Measurements from ENCODE around the gene TMEM79. TPM values are rescaled to one million over a fixed set of nuclear protein-coding genes. Genes with fewer than 3 reads are reported as not detected.

TMEM79 gene
- total and polyA plus RNA-seq, 2 experiments from 2014 or later, result 0.97 to 1.5 TPM

DNA sequence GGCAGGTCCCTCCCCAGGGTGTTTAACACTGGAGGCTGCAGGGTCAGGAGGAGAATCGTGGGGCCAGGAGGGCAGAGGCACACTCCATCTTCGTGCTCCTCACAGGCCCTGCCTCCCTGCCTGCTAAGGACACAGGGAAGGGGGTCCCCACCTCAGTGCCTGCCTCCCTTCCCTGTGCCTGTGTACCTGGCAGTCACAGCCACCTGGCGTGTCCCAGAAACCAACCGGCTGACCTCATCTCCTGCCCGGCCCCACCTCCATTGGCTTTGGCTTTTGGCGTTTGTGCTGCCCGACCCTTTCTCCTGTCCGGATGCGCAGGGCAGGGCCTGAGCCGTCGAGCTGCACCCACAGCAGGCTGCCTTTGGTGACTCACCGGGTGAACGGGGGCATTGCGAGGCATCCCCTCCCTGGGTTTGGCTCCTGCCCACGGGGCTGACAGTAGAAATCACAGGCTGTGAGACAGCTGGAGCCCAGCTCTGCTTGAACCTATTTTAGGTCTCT, 42.8 kb upstream of the TMEM79 start:
- H3K36me3 ChIP-seq (ENCODE audit: insufficient read depth), result peaks cover 7% of the 10 kb centered on the region; the same call in 1 of the 2 replicates
- H3K4me1 Mint-ChIP-seq, result peaks cover 14% of the 10 kb centered on the region
- no peak for DNase-seq (ENCODE audit: low spot score)
- H3K4me3 ChIP-seq, result no peak overlapping the region
- TF ChIP-seq POLR2AphosphoS5 (IDR thresholded peaks at IDR 0.05; ENCODE audit: low read depth) (no peak), STAT1 (IDR thresholded peaks at IDR 0.05; ENCODE audit: unreplicated experiment) (no peak), ZNF114 (CRISPR knock-in tag; IDR thresholded peaks at IDR 0.05) (no peak), EZH2phosphoT487 (IDR thresholded peaks at IDR 0.05; ENCODE audit: unreplicated experiment) (no peak), JUNB (IDR thresholded peaks at IDR 0.05; ENCODE audit: unreplicated experiment) (no peak), CREB1 (CRISPR knock-in tag; IDR thresholded peaks at IDR 0.05; ENCODE audit: low read depth) (no peak), NANOG (IDR thresholded peaks at IDR 0.05; ENCODE audit: borderline replicate concordance) (no peak), ZNF331 (CRISPR knock-in tag; IDR thresholded peaks at IDR 0.05; ENCODE audit: low read depth) (no peak), EZH2 (IDR thresholded peaks at IDR 0.05; ENCODE audit: low read depth, unreplicated experiment) (no peak), REST (IDR thresholded peaks at IDR 0.05; ENCODE audit: unreplicated experiment) (no peak)
- TF ChIP-seq, protein P1, sequence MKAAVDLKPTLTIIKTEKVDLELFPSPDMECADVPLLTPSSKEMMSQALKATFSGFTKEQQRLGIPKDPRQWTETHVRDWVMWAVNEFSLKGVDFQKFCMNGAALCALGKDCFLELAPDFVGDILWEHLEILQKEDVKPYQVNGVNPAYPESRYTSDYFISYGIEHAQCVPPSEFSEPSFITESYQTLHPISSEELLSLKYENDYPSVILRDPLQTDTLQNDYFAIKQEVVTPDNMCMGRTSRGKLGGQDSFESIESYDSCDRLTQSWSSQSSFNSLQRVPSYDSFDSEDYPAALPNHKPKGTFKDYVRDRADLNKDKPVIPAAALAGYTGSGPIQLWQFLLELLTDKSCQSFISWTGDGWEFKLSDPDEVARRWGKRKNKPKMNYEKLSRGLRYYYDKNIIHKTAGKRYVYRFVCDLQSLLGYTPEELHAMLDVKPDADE (IDR thresholded peaks at IDR 0.05), result no peak
- TF ChIP-seq, protein P2, sequence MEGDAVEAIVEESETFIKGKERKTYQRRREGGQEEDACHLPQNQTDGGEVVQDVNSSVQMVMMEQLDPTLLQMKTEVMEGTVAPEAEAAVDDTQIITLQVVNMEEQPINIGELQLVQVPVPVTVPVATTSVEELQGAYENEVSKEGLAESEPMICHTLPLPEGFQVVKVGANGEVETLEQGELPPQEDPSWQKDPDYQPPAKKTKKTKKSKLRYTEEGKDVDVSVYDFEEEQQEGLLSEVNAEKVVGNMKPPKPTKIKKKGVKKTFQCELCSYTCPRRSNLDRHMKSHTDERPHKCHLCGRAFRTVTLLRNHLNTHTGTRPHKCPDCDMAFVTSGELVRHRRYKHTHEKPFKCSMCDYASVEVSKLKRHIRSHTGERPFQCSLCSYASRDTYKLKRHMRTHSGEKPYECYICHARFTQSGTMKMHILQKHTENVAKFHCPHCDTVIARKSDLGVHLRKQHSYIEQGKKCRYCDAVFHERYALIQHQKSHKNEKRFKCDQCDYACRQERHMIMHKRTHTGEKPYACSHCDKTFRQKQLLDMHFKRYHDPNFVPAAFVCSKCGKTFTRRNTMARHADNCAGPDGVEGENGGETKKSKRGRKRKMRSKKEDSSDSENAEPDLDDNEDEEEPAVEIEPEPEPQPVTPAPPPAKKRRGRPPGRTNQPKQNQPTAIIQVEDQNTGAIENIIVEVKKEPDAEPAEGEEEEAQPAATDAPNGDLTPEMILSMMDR (conservative IDR thresholded peaks at IDR 0.05; ENCODE audit: low read depth in 2 of 2), result no peak
- TF ChIP-seq, protein P3, sequence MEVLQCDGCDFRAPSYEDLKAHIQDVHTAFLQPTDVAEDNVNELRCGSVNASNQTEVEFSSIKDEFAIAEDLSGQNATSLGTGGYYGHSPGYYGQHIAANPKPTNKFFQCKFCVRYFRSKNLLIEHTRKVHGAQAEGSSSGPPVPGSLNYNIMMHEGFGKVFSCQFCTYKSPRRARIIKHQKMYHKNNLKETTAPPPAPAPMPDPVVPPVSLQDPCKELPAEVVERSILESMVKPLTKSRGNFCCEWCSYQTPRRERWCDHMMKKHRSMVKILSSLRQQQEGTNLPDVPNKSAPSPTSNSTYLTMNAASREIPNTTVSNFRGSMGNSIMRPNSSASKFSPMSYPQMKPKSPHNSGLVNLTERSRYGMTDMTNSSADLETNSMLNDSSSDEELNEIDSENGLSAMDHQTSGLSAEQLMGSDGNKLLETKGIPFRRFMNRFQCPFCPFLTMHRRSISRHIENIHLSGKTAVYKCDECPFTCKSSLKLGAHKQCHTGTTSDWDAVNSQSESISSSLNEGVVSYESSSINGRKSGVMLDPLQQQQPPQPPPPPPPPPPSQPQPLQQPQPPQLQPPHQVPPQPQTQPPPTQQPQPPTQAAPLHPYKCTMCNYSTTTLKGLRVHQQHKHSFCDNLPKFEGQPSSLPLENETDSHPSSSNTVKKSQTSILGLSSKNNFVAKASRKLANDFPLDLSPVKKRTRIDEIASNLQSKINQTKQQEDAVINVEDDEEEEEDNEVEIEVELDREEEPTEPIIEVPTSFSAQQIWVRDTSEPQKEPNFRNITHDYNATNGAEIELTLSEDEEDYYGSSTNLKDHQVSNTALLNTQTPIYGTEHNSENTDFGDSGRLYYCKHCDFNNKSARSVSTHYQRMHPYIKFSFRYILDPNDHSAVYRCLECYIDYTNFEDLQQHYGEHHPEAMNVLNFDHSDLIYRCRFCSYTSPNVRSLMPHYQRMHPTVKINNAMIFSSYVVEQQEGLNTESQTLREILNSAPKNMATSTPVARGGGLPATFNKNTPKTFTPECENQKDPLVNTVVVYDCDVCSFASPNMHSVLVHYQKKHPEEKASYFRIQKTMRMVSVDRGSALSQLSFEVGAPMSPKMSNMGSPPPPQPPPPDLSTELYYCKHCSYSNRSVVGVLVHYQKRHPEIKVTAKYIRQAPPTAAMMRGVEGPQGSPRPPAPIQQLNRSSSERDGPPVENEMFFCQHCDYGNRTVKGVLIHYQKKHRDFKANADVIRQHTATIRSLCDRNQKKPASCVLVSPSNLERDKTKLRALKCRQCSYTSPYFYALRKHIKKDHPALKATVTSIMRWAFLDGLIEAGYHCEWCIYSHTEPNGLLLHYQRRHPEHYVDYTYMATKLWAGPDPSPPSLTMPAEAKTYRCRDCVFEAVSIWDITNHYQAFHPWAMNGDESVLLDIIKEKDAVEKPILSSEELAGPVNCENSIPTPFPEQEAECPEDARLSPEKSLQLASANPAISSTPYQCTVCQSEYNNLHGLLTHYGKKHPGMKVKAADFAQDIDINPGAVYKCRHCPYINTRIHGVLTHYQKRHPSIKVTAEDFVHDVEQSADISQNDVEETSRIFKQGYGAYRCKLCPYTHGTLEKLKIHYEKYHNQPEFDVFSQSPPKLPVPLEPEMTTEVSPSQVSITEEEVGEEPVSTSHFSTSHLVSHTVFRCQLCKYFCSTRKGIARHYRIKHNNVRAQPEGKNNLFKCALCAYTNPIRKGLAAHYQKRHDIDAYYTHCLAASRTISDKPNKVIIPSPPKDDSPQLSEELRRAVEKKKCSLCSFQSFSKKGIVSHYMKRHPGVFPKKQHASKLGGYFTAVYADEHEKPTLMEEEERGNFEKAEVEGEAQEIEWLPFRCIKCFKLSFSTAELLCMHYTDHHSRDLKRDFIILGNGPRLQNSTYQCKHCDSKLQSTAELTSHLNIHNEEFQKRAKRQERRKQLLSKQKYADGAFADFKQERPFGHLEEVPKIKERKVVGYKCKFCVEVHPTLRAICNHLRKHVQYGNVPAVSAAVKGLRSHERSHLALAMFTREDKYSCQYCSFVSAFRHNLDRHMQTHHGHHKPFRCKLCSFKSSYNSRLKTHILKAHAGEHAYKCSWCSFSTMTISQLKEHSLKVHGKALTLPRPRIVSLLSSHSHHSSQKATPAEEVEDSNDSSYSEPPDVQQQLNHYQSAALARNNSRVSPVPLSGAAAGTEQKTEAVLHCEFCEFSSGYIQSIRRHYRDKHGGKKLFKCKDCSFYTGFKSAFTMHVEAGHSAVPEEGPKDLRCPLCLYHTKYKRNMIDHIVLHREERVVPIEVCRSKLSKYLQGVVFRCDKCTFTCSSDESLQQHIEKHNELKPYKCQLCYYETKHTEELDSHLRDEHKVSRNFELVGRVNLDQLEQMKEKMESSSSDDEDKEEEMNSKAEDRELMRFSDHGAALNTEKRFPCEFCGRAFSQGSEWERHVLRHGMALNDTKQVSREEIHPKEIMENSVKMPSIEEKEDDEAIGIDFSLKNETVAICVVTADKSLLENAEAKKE (CRISPR knock-in tag; IDR thresholded peaks at IDR 0.05), result no peak
- H3K4me3 Mint-ChIP-seq, result no peak overlapping the region
- no peak overlapping the region for H3K4me2 ChIP-seq
- no peaks in the 10 kb centered on the region for H3K9me3 Mint-ChIP-seq
- no peak for ATAC-seq
- peaks cover 34% of the 10 kb centered on the region for H3K36me3 Mint-ChIP-seq (ENCODE audit: low read depth)
- peaks cover 16% of the 10 kb centered on the region for H3K4me1 ChIP-seq (ENCODE audit: insufficient read depth)
- H3K27ac Mint-ChIP-seq, result no peak overlapping the region
- H3F3A ChIP-seq (replicated peaks; ENCODE audit: low read depth), result peaks cover 5% of the 10 kb centered on the region; the same call in 1 of the 2 replicates
- H3K27me3 ChIP-seq (ENCODE audit: insufficient read depth), result no peaks in the 10 kb centered on the region
- H4K20me1 ChIP-seq (replicated peaks; ENCODE audit: insufficient read depth), result no peaks in the 10 kb centered on the region
- H2AFZ ChIP-seq, result no peak overlapping the region
- no peaks in the 10 kb centered on the region for H3K9me2 ChIP-seq (ENCODE audit: insufficient read depth)
- H3K79me2 ChIP-seq (replicated peaks; ENCODE audit: insufficient read depth), result no peaks in the 10 kb centered on the region
- no peak overlapping the region for H3K27ac ChIP-seq (ENCODE audit: low read depth)
- H3K27me3 Mint-ChIP-seq (ENCODE audit: insufficient read depth, low read depth, poor library complexity), result peaks cover 19% of the 10 kb centered on the region

Data from GM23338 (cell line).